Measurements from ENCODE around the gene CAB39. TPM values are rescaled to one million over a fixed set of nuclear protein-coding genes. Genes with fewer than 3 reads are reported as not detected.

The CAB39 gene
- total RNA-seq, 4 donors from 2014 or later: 53.0 to 67.1 (median 59.5) TPM

GRCh38 chr2:230748087-230748486 is 35.4 kb downstream of the CAB39 start:
- H3K27ac ChIP-seq: no peak overlapping the region
- H3K27me3 ChIP-seq: no peaks in the 10 kb centered on the region
- 90% methylated on average over 2 of the region's 2 CpGs for WGBS

GRCh38 chr2:230749111-230749510 is 36.5 kb downstream of the CAB39 start:
- Histone ChIP-seq H3K4me3 (no peak overlapping the region), H3K27ac (no peak overlapping the region), H3K27me3 (no peaks in the 10 kb centered on the region), H3K4me1 (peaks cover 2% of the 10 kb centered on the region), H3K36me3 (peaks cover 9% of the 10 kb centered on the region), H3K9me3 (no peaks in the 10 kb centered on the region)
- 69% methylated on average over 2 of the region's 2 CpGs for WGBS
- TF ChIP-seq CTCF (IDR thresholded peaks at IDR 0.05) (no peak), EP300 (IDR thresholded peaks at IDR 0.05) (no peak), POLR2AphosphoS5 (IDR thresholded peaks at IDR 0.05) (no peak), POLR2A (IDR thresholded peaks at IDR 0.05) (no peak)
- no peak for DNase-seq (ENCODE audit: low spot score in 2 of 2)

More at GRCh38 chr2:230748087-230748486, 35.4 kb downstream of the CAB39 start:
- H3K9me3 ChIP-seq: no peaks in the 10 kb centered on the region
- peaks cover 11% of the 10 kb centered on the region for H3K36me3 ChIP-seq
- TF ChIP-seq POLR2AphosphoS5 (IDR thresholded peaks at IDR 0.05): no peak
- no peak for TF ChIP-seq POLR2A (IDR thresholded peaks at IDR 0.05)
- no peak for TF ChIP-seq CTCF (IDR thresholded peaks at IDR 0.05)
- TF ChIP-seq EP300 (IDR thresholded peaks at IDR 0.05): no peak
- peaks cover 2% of the 10 kb centered on the region for H3K4me1 ChIP-seq
- no peak overlapping the region for H3K4me3 ChIP-seq
- DNase-seq (ENCODE audit: low spot score in 2 of 2): no peak

- H3K36me3 ChIP-seq: peaks cover 5% of the 10 kb centered on the region
- no peak overlapping the region for H3K27ac ChIP-seq
- no peak for TF ChIP-seq EP300 (IDR thresholded peaks at IDR 0.05)
- TF ChIP-seq POLR2AphosphoS5 (IDR thresholded peaks at IDR 0.05): no peak
- TF ChIP-seq CTCF (IDR thresholded peaks at IDR 0.05): no peak
- TF ChIP-seq POLR2A (IDR thresholded peaks at IDR 0.05): no peak
- 60% methylated on average over 3 of the region's 3 CpGs for WGBS
- H3K27me3 ChIP-seq: no peaks in the 10 kb centered on the region
- peaks cover 2% of the 10 kb centered on the region for H3K4me1 ChIP-seq
- H3K4me3 ChIP-seq: no peak overlapping the region
- no peak for DNase-seq (ENCODE audit: low spot score in 2 of 2)
- H3K9me3 ChIP-seq: no peaks in the 10 kb centered on the region
Observed at GRCh38 chr2:230751062-230751461, 38.4 kb downstream of the CAB39 start.

GRCh38 chr2:230754200-230754599 is 41.6 kb downstream of the CAB39 start:
- no peaks in the 10 kb centered on the region for H3K9me3 ChIP-seq
- H3K27me3 ChIP-seq: no peaks in the 10 kb centered on the region
- TF ChIP-seq CTCF (IDR thresholded peaks at IDR 0.05): no peak
- TF ChIP-seq EP300 (IDR thresholded peaks at IDR 0.05): no peak
- no peak for TF ChIP-seq POLR2AphosphoS5 (IDR thresholded peaks at IDR 0.05)
- TF ChIP-seq POLR2A (IDR thresholded peaks at IDR 0.05): no peak
- peaks cover 16% of the 10 kb centered on the region for H3K4me1 ChIP-seq
- no peak overlapping the region for H3K27ac ChIP-seq
- WGBS: 89% methylated on average over 4 of the region's 4 CpGs
- no peaks in the 10 kb centered on the region for H3K36me3 ChIP-seq
- H3K4me3 ChIP-seq: no peak overlapping the region
- DNase-seq (ENCODE audit: low spot score in 2 of 2): no peak

GRCh38 chr2:230757476-230757875 is 44.8 kb downstream of the CAB39 start:
- Histone ChIP-seq H3K36me3 (peaks cover 14% of the 10 kb centered on the region), H3K4me1 (peaks cover 22% of the 10 kb centered on the region), H3K4me3 (no peak overlapping the region), H3K27ac (no peak overlapping the region), H3K9me3 (no peaks in the 10 kb centered on the region), H3K27me3 (no peaks in the 10 kb centered on the region)
- 81% methylated on average over 2 of the region's 2 CpGs for WGBS
- no peak for TF ChIP-seq POLR2A (IDR thresholded peaks at IDR 0.05)
- TF ChIP-seq EP300 (IDR thresholded peaks at IDR 0.05): no peak
- no peak for TF ChIP-seq CTCF (IDR thresholded peaks at IDR 0.05)
- no peak for TF ChIP-seq POLR2AphosphoS5 (IDR thresholded peaks at IDR 0.05)
- DNase-seq (ENCODE audit: low spot score in 2 of 2): no peak
